GM10847 (cell line): ENCODE measurements around the gene ARID1B.

Experiments
- POLR2A ChIP-seq: IDR thresholded peaks from 2 replicates; pipeline ENCODE4 v1.6.1; 2011; ENCODE audit not compliant: insufficient read length; ENCODE audit errors: extremely low read depth

ARID1B gene

GRCh38 chr6:157119502-157120027 is 342.4 kb downstream of the ARID1B start:
- TF ChIP-seq POLR2A = no peak

GRCh38 chr6:157120534-157121232 is 343.5 kb downstream of the ARID1B start:
- no peak for TF ChIP-seq POLR2A

GRCh38 chr6:157121897-157122296 is 344.7 kb downstream of the ARID1B start:
- TF ChIP-seq POLR2A = no peak

- no peak for TF ChIP-seq POLR2A
Measured at GRCh38 chr6:157123234-157123633, 346.1 kb downstream of the ARID1B start.

- TF ChIP-seq POLR2A = no peak
Measured at GRCh38 chr6:157124485-157125254, 347.5 kb downstream of the ARID1B start.

GRCh38 chr6:157125531-157125930 is 348.4 kb downstream of the ARID1B start:
- TF ChIP-seq POLR2A = no peak

- TF ChIP-seq POLR2A = no peak
Measured at GRCh38 chr6:157126183-157127098, 349.3 kb downstream of the ARID1B start.

- no peak for TF ChIP-seq POLR2A
Measured at GRCh38 chr6:157128235-157128775, 351.1 kb downstream of the ARID1B start.

- TF ChIP-seq POLR2A = no peak
Measured at GRCh38 chr6:157131250-157131649, 354.1 kb downstream of the ARID1B start.

- TF ChIP-seq POLR2A = no peak
Measured at GRCh38 chr6:157133856-157134255, 356.7 kb downstream of the ARID1B start.

GRCh38 chr6:157134402-157135047 is 357.3 kb downstream of the ARID1B start:
- TF ChIP-seq POLR2A = no peak

- no peak for TF ChIP-seq POLR2A
Measured at GRCh38 chr6:157135691-157136090, 358.5 kb downstream of the ARID1B start.

GRCh38 chr6:157137501-157137900 is 360.3 kb downstream of the ARID1B start:
- TF ChIP-seq POLR2A = no peak

GRCh38 chr6:157139054-157139708 is 362.0 kb downstream of the ARID1B start:
- TF ChIP-seq POLR2A = no peak
